Gastrocnemius medialis (tissue), 4 donors: ENCODE measurements around the gene MRPL23.

Experiments used
- CTCF ChIP-seq, 5 experiments: fragments of 450-650 bp in 3 of 5; fragments of 200-600 bp in 2 of 5; sonication (generic) in 2 of 5; IDR thresholded peaks in 4 of 5; conservative IDR thresholded peaks in 1 of 5; 1 replicate in 4 of 5; 2 replicates in 1 of 5; pipeline ENCODE4 v1.5.1; 2016 to 2019; ENCODE audit warnings: antibody characterized with exemption in 5 of 5, mild to moderate bottlenecking in 3 of 5, moderate library complexity in 3 of 5
- POLR2A ChIP-seq, 2 donors: fragments of 450-650 bp; IDR thresholded peaks; one replicate each; pipeline ENCODE4 v1.6.1; 2017; ENCODE audit warnings: antibody characterized with exemption in 2 of 2, mild to moderate bottlenecking in 2 of 2, moderate library complexity in 2 of 2

- TF ChIP-seq CTCF (IDR thresholded peaks at IDR 0.05 in 4 of 5, conservative IDR thresholded peaks at IDR 0.05 in 1 of 5) (no peak), POLR2A (IDR thresholded peaks at IDR 0.05) (no peak)
These were observed 14.5 kb upstream of the MRPL23 start for GRCh38 chr11:1932681-1933080.
